Esophagus (tissue), 2 donors: ENCODE data around the gene AGR3. TPM values are rescaled to one million over a fixed set of nuclear protein-coding genes. Genes with fewer than 3 reads are reported as not detected.

Source experiments
- H3K27ac ChIP-seq, 2 donors: one replicate each; pipeline ENCODE4 v1.5.1; 2013; ENCODE audit warnings: low read depth in 2 of 2, mild to moderate bottlenecking in 2 of 2, inconsistent platforms in 1 of 2, low read length in 1 of 2, moderate library complexity in 1 of 2
- H3K27me3 ChIP-seq, 2 donors: one replicate each; pipeline ENCODE4 v1.6.1; 2013; ENCODE audit warnings: low read length in 2 of 2, control low read depth in 1 of 2, mild to moderate bottlenecking in 1 of 2; ENCODE audit not compliant: insufficient read depth in 2 of 2, control insufficient read depth in 1 of 2
- H3K36me3 ChIP-seq, 2 donors: one replicate each; pipeline ENCODE4 v1.6.1; 2013; ENCODE audit warnings: low read length in 1 of 2; ENCODE audit not compliant: control insufficient read depth in 2 of 2, insufficient read depth in 2 of 2
- H3K4me1 ChIP-seq, 2 donors: one replicate each; pipeline ENCODE4 v1.6.1; 2013; ENCODE audit warnings: low read length in 1 of 2; ENCODE audit not compliant: control insufficient read depth in 2 of 2, insufficient read depth in 2 of 2
- H3K4me3 ChIP-seq, 2 donors: one replicate each; pipeline ENCODE4 v1.5.1; 2013; ENCODE audit warnings: low read length in 2 of 2, mild to moderate bottlenecking in 2 of 2, low read depth in 1 of 2, moderate library complexity in 1 of 2
- H3K9me3 ChIP-seq, 2 donors: one replicate each; pipeline ENCODE4 v1.6.1; 2013; ENCODE audit warnings: mild to moderate bottlenecking in 2 of 2, low read depth in 1 of 2, low read length in 1 of 2, moderate library complexity in 1 of 2; ENCODE audit not compliant: control insufficient read depth in 2 of 2, insufficient read depth in 1 of 2
- WGBS, 2 donors: extraction: QIAGEN DNeasy Blood & Tissue Kit; methylation state at CpG; one replicate each; pipeline ENCODE4 v1.1.7; 2013; 5-methylcytosine and 5-hydroxymethylcytosine counted together
- polyA plus RNA-seq, 2 donors: library from polyadenylated mRNA; stranded (reverse); fragments of 200-250 nt; gene quantifications; one replicate each; pipeline ENCODE4 v1.2.3, GENCODE V29; 2013
- donor health status: healthy with polysubstance abuse.
- donor health status: Bipolar disorder and iron deficiency.

The AGR3 gene
- polyA plus RNA-seq, 2 donors: 0.07 TPM; not detected in 1

GRCh38 chr7:16817536-16817935, 64.2 kb downstream of the AGR3 start:
- WGBS, 2 donors: 50 to 64% methylated on average over 1 of the region's 1 CpG
- H3K4me1 ChIP-seq: no peaks in the 10 kb centered on the region
- H3K27ac ChIP-seq: no peak overlapping the region
- no peaks in the 10 kb centered on the region for H3K9me3 ChIP-seq
- H3K27me3 ChIP-seq: peaks cover 0 to 3% of the 10 kb centered on the region in 2 donors
- no peak overlapping the region for H3K4me3 ChIP-seq
- no peaks in the 10 kb centered on the region for H3K36me3 ChIP-seq

- peaks cover 0 to 3% of the 10 kb centered on the region in 2 donors for H3K27me3 ChIP-seq
- 53 to 64% methylated on average over 2 of the region's 2 CpGs for WGBS, 2 donors
- no peaks in the 10 kb centered on the region for H3K9me3 ChIP-seq
- H3K4me3 ChIP-seq: no peak overlapping the region
- H3K4me1 ChIP-seq: no peaks in the 10 kb centered on the region
- H3K27ac ChIP-seq: no peak overlapping the region
- H3K36me3 ChIP-seq: no peaks in the 10 kb centered on the region
Measured at GRCh38 chr7:16816824-16817223, 65.0 kb downstream of the AGR3 start.

GRCh38 chr7:16815001-16815400, 66.8 kb downstream of the AGR3 start:
- Histone ChIP-seq H3K9me3 (no peaks in the 10 kb centered on the region), H3K4me3 (no peak overlapping the region), H3K36me3 (no peaks in the 10 kb centered on the region), H3K27me3 (peaks cover 0 to 3% of the 10 kb centered on the region in 2 donors), H3K27ac (no peak overlapping the region), H3K4me1 (no peaks in the 10 kb centered on the region)
- 40 to 67% methylated on average over 2 of the region's 2 CpGs for WGBS, 2 donors

DNA sequence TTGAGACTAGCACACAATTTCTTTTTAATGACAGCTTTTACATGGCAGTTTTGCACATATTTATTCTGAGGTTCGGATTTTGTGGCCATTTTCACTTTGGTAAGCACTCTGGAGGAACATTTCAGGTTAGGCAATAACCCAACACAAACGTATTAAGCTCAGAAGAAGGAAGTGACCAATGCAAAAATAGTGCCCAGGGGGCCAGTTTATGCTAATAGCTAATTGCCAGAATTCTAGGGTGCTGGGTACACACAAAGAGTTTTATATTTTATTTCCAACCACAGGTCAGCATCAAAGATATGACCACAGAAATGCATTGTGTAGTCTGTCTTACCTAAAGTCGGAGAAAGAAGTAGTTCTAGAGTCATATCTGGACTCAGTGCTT, 68.6 kb downstream of the AGR3 start:
- WGBS, 2 donors: 58 to 62% methylated on average over 3 of the region's 3 CpGs

GRCh38 chr7:16812542-16813231, 69.1 kb downstream of the AGR3 start:
- H3K4me3 ChIP-seq: no peak overlapping the region
- WGBS, 2 donors: 75 to 78% methylated on average over 4 of the region's 4 CpGs
- H3K9me3 ChIP-seq: no peaks in the 10 kb centered on the region
- H3K27ac ChIP-seq: no peak overlapping the region
- no peaks in the 10 kb centered on the region for H3K36me3 ChIP-seq
- H3K4me1 ChIP-seq: no peaks in the 10 kb centered on the region
- peaks cover 0 to 3% of the 10 kb centered on the region in 2 donors for H3K27me3 ChIP-seq

More for the DNA sequence above, 68.6 kb downstream of the AGR3 start:
- H3K4me3 ChIP-seq: no peak overlapping the region
- no peaks in the 10 kb centered on the region for H3K36me3 ChIP-seq
- no peaks in the 10 kb centered on the region for H3K4me1 ChIP-seq
- no peaks in the 10 kb centered on the region for H3K9me3 ChIP-seq
- H3K27me3 ChIP-seq: peaks cover 0 to 3% of the 10 kb centered on the region in 2 donors
- H3K27ac ChIP-seq: no peak overlapping the region

DNA sequence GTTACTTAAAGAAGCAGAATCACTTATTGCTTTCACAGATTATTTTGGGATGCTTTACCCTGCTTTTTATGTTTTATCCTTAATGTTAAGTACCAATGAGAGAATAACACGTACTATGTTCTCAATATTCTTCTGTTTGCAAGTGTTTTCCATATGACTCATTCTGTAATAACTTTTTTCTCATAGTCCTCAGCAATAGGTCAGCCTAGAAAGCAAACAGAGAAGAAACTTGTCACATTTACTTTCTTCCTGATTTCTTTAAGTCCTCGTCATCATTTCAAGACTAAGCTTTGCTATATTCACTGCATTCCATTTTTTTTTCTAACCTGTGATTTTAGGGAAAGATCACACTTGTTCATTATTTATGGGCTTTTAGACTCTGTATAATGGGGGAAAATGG, 70.2 kb downstream of the AGR3 start:
- Histone ChIP-seq H3K27ac (no peak overlapping the region), H3K27me3 (peaks cover 0 to 3% of the 10 kb centered on the region in 2 donors), H3K36me3 (no peaks in the 10 kb centered on the region), H3K4me3 (no peak overlapping the region), H3K9me3 (no peaks in the 10 kb centered on the region), H3K4me1 (no peaks in the 10 kb centered on the region)
- 56 to 65% methylated on average over 2 of the region's 2 CpGs for WGBS, 2 donors

DNA sequence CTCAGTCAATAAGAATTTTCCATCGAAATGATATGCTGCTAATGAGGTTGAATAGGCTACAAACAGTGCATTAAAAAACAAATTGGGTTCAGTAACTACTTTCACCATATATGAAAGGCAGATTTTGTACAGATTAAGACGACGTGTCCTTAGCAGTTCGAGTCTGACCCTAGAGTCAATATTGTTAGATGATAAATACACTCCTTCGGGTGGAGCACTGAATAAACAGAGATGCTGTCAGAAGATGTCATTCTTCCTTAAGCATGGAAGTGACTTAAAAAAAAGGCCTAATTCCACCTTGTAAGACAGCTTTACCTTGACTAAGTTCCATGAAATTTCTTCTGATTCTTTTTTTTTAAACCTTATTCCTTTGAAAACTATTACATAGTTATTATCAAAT, 71.2 kb downstream of the AGR3 start:
- Histone ChIP-seq H3K36me3 (no peaks in the 10 kb centered on the region), H3K9me3 (no peaks in the 10 kb centered on the region), H3K27ac (no peak overlapping the region), H3K4me3 (no peak overlapping the region), H3K27me3 (peaks cover 0 to 3% of the 10 kb centered on the region in 2 donors), H3K4me1 (no peaks in the 10 kb centered on the region)
- 58 to 59% methylated on average over 5 of the region's 5 CpGs for WGBS, 2 donors

DNA sequence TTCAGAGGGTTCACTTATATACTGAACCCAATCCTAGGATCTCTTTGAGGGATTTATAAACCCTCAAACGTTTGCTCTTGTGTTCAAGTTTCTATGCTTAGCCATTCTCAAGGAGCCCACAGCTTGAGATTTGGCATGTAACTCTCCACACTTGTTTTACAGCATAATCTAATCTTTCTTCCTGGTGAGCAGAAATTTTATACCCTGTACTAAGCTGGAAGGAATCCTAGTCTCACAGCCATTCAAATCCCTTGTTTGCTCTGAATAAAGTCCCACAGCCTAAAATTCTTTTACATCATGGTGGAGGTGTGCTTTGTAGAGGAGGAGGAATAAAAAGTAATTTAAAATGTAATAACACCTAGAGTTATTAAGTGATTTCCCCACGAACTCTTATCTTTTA, 71.7 kb downstream of the AGR3 start:
- Histone ChIP-seq H3K27me3 (peaks cover 0 to 3% of the 10 kb centered on the region in 2 donors), H3K4me3 (no peak overlapping the region), H3K4me1 (no peaks in the 10 kb centered on the region), H3K9me3 (no peaks in the 10 kb centered on the region), H3K36me3 (no peaks in the 10 kb centered on the region), H3K27ac (no peak overlapping the region)
- 52 to 71% methylated on average over 2 of the region's 2 CpGs for WGBS, 2 donors
